IMR-90 (cell line): ENCODE results near the gene PALM2AKAP2. TPM values are rescaled to one million over a fixed set of nuclear protein-coding genes. Genes with fewer than 3 reads are reported as not detected.

Experiments used
- ATAC-seq: fragments of 200-7000 bp; cut with Tn5 transposase; 2 replicates; pipeline ENCODE4 v1.9.1; 2020; ENCODE audit warnings: low read depth, mild to moderate bottlenecking, moderate library complexity
- BruUV-seq: library from RNA; stranded (reverse); fragments of 400-500 nt; replicated peaks from 2 replicates; lab custom pipeline; 2021; lab: Mats Ljungman, UMichigan
- CTCF ChIA-PET: fragments of 300-600 bp; formaldehyde crosslinking; extraction: SDS; loops from one replicate; lab custom pipeline; 2021; ENCODE audit warnings: antibody characterized with exemption; lab: Yijun Ruan, JAX
- POLR2A ChIA-PET: fragments of 300-600 bp; sonication (Branson Sonifier 250); formaldehyde crosslinking; loops from one replicate; lab custom pipeline; 2022; ENCODE audit warnings: antibody characterized with exemption; ENCODE audit not compliant: unreplicated experiment; lab: Charles Lee
- DNase-seq: peaks from one replicate; pipeline ENCODE4 v3.0.0; 2013
- H2AFZ ChIP-seq: replicated peaks from 2 replicates; pipeline ENCODE3; 2013; ENCODE audit warnings: low read length, mild to moderate bottlenecking; ENCODE audit not compliant: poor library complexity
- H2AK5ac ChIP-seq: 2 replicates; pipeline ENCODE4 v1.6.1; 2013; ENCODE audit warnings: low read depth, low read length, inconsistent platforms
- H2AK9ac ChIP-seq: replicated peaks from 2 replicates; pipeline ENCODE3; 2013; ENCODE audit warnings: mild to moderate bottlenecking, low read depth, low read length, moderate library complexity; ENCODE audit not compliant: poor library complexity
- H2BK120ac ChIP-seq: 2 replicates; pipeline ENCODE4 v1.6.1; 2013; ENCODE audit warnings: low read depth, low read length, inconsistent platforms
- H2BK15ac ChIP-seq: 3 replicates; pipeline ENCODE4 v1.6.1; 2013; ENCODE audit warnings: low read depth, low read length, inconsistent platforms
- H2BK20ac ChIP-seq: 2 replicates; pipeline ENCODE4 v1.6.1; 2013; ENCODE audit warnings: low read depth, mild to moderate bottlenecking, inconsistent platforms, low read length, moderate library complexity
- H2BK5ac ChIP-seq: 2 replicates; pipeline ENCODE4 v1.6.1; 2013; ENCODE audit warnings: mild to moderate bottlenecking, low read depth, low read length, inconsistent platforms; ENCODE audit not compliant: poor library complexity, severe bottlenecking
- H3K14ac ChIP-seq: replicated peaks from 2 replicates; pipeline ENCODE4 v1.6.1; 2013; ENCODE audit warnings: low read depth, low read length, inconsistent platforms
- H3K18ac ChIP-seq: 2 replicates; pipeline ENCODE4 v1.6.1; 2013; ENCODE audit warnings: low read depth, low read length, control low read depth
- H3K23ac ChIP-seq: 2 replicates; pipeline ENCODE4 v1.6.1; 2013; ENCODE audit warnings: low read depth, low read length, inconsistent platforms
- H3K27ac ChIP-seq: 2 replicates; pipeline ENCODE4 v1.5.1; 2013; ENCODE audit warnings: mild to moderate bottlenecking, control low read depth, low read length; ENCODE audit not compliant: insufficient read depth
- H3K27me3 ChIP-seq: 2 replicates; pipeline ENCODE4 v1.6.1; 2013; ENCODE audit warnings: low read length; ENCODE audit not compliant: control insufficient read depth, insufficient read depth
- H3K36me3 ChIP-seq: 2 replicates; pipeline ENCODE4 v1.6.1; 2013; ENCODE audit warnings: low read length, mixed read lengths; ENCODE audit not compliant: control insufficient read depth, insufficient read depth
- H3K4ac ChIP-seq: 2 replicates; pipeline ENCODE4 v1.6.1; 2013; ENCODE audit warnings: low read depth, low read length, inconsistent platforms
- H3K4me1 ChIP-seq: 2 replicates; pipeline ENCODE4 v1.6.1; 2013; ENCODE audit warnings: low read length, mixed read lengths; ENCODE audit not compliant: control insufficient read depth, insufficient read depth
- H3K4me2 ChIP-seq: 2 replicates; pipeline ENCODE4 v1.6.1; 2013; ENCODE audit warnings: low read depth, mild to moderate bottlenecking, control low read depth, low read length, moderate library complexity
- H3K4me3 ChIP-seq: 2 replicates; pipeline ENCODE4 v1.5.1; 2013; ENCODE audit warnings: low read depth, mild to moderate bottlenecking, control low read depth, low read length, moderate library complexity; ENCODE audit not compliant: insufficient read depth
- H3K56ac ChIP-seq: 2 replicates; pipeline ENCODE4 v1.6.1; 2013; ENCODE audit warnings: low read length, inconsistent platforms; ENCODE audit not compliant: insufficient read depth; ENCODE audit errors: extremely low read depth
- H3K79me1 ChIP-seq, 2 experiments: 2 replicates each; pipeline ENCODE4 v1.6.1; 2013; ENCODE audit warnings: low read length in 2 of 2, inconsistent platforms in 1 of 2, low read depth in 1 of 2
- H3K9ac ChIP-seq: 2 replicates; pipeline ENCODE4 v1.6.1; 2013; ENCODE audit warnings: low read depth, low read length, control low read depth
- H3K9me1 ChIP-seq: 2 replicates; pipeline ENCODE4 v1.6.1; 2013; ENCODE audit warnings: low read length, inconsistent platforms; ENCODE audit not compliant: insufficient read depth
- H3K9me3 ChIP-seq: 2 replicates; pipeline ENCODE4 v1.6.1; 2013; ENCODE audit warnings: low read length; ENCODE audit not compliant: control insufficient read depth, insufficient read depth
- H4K20me1 ChIP-seq: 2 replicates; pipeline ENCODE4 v1.6.1; 2013; ENCODE audit warnings: low read length, inconsistent platforms; ENCODE audit not compliant: insufficient read depth
- H4K5ac ChIP-seq: 2 replicates; pipeline ENCODE4 v1.6.1; 2013; ENCODE audit warnings: mild to moderate bottlenecking, low read depth, low read length, control low read depth
- H4K8ac ChIP-seq, 2 experiments: 2 replicates each; pipeline ENCODE4 v1.6.1; 2013; ENCODE audit warnings: low read depth in 2 of 2, low read length in 2 of 2, control low read depth in 1 of 2, inconsistent platforms in 1 of 2
- H4K91ac ChIP-seq: 2 replicates; pipeline ENCODE4 v1.6.1; 2013; ENCODE audit warnings: low read depth, low read length, inconsistent platforms; ENCODE audit not compliant: insufficient read depth
- BHLHE40 ChIP-seq: fragments of 150-350 bp; IDR thresholded peaks from 2 replicates; pipeline ENCODE4 v1.6.1; 2016; ENCODE audit warnings: mild to moderate bottlenecking, low read depth, low read length
- CHD1 ChIP-seq: IDR thresholded peaks from 2 replicates; pipeline ENCODE4 v1.6.1; 2012; ENCODE audit warnings: low read depth, low read length, improper control_type of control experiment
- FOS ChIP-seq: fragments of 150-350 bp; IDR thresholded peaks from 2 replicates; pipeline ENCODE4 v1.6.1; 2016; ENCODE audit warnings: low read depth, low read length
- MAFK ChIP-seq: IDR thresholded peaks from 2 replicates; pipeline ENCODE4 v1.6.1; 2012; ENCODE audit warnings: low read depth, low read length, improper control_type of control experiment
- WGBS, 2 experiments: methylation state at CpG; one replicate each; pipeline versions ENCODE4 v1.1.5 to v1.1.7; 2013; ENCODE audit warnings: missing lambda C conversion rate in 2 of 2; ENCODE audit not compliant: insufficient read length in 1 of 2; ENCODE audit errors: extremely low coverage in 2 of 2; 5-methylcytosine and 5-hydroxymethylcytosine counted together
- dilution Hi-C: fragments of 300-500 bp; cut with HindIII; formaldehyde crosslinking; loops from one replicate; pipeline ENCODE4 v1.14.3; 2018; ENCODE audit warnings: low sequenced_read_pairs; ENCODE audit not compliant: unreplicated experiment
- in situ Hi-C: fragments of 300-500 bp; cut with MboI; formaldehyde crosslinking; loops from 3 replicates; pipeline ENCODE4 v1.14.3; 2019; ENCODE audit warnings: low sequenced_read_pairs, inconsistent platforms, mixed read lengths
- intact Hi-C: fragments of 100-400 bp; cut with micrococcal nuclease; formaldehyde crosslinking; loops from 2 replicates; pipeline ENCODE4 v1.10.0; 2022
- polyA plus RNA-seq, 3 experiments: library from polyadenylated mRNA; depleted of rRNA; stranded (reverse); fragments of >200 nt; gene quantifications; 2 replicates each; pipeline ENCODE4 v1.2.3, GENCODE V29; 2012; ENCODE audit warnings: low replicate concordance in 1 of 3
- total RNA-seq: library from RNA; depleted of rRNA; stranded (reverse); fragments of >200 nt; gene quantifications from 2 replicates; pipeline ENCODE4 v1.2.3, GENCODE V29; 2012

Gene PALM2AKAP2
- total and polyA plus RNA-seq, 2 of the 4 experiments (the other 2 are of a cell fraction) = 3.2 to 14.2 TPM

DNA sequence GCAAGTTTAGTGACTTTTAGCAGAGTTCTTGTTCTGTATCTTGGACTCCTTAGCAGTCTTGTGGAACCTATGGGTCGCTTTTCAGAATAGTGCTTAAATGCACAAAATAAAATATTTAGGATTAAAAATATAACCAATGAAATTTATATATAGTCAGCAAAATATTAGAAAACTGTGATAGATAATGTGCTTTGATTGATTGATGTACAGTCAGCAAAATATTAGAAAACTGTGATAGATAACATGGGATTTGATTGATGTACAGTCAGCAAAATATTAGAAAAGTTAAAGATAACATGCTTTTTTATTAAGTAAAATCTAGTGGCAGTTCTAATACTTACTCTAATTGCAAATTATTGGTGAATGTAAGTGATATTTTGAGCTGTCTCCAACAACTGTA, 16.1 kb downstream of the PALM2AKAP2 start:
- no peak overlapping the region for H3K56ac ChIP-seq
- no peak overlapping the region for H4K91ac ChIP-seq
- 0 out of 3 replicates have a peak overlapping the region, but pooled peaks have one; percentile 51 for H2BK15ac ChIP-seq
- H4K20me1 ChIP-seq = peaks cover 14% of the 10 kb centered on the region; the same call in 1 of the 2 replicates
- H3K4ac ChIP-seq = no peak overlapping the region
- in situ Hi-C loops (no loop called here), dilution Hi-C loops (no loop called here), intact Hi-C loops (no loop called here)
- H4K5ac ChIP-seq = no peak overlapping the region
- no peak overlapping the region for H2AK9ac ChIP-seq
- no peaks in the 10 kb centered on the region for H3K27me3 ChIP-seq
- ATAC-seq (no peak), DNase-seq (no peak)
- no peak overlapping the region for H2BK20ac ChIP-seq
- no peak overlapping the region for H2AFZ ChIP-seq
- no peak overlapping the region; the same call in 1 of the 2 replicates for H3K14ac ChIP-seq
- H3K4me3 ChIP-seq = no peak overlapping the region
- BruUV-seq = no TSS peak
- H4K8ac ChIP-seq = peak overlapping the region in 1 of 2 experiments; percentile 17; a peak in 1 of 4 replicates
- no peak overlapping the region for H2BK5ac ChIP-seq
- no peak overlapping the region for H3K9ac ChIP-seq
- ChIA-PET POLR2A (no interaction called here), CTCF (no interaction called here)
- no peaks in the 10 kb centered on the region for H3K36me3 ChIP-seq
- no CpG with 5 or more reads among the region's 1 CpG for WGBS, 2 experiments
- no peak overlapping the region; the same call in 1 of the 2 replicates for H2AK5ac ChIP-seq
- H3K79me1 ChIP-seq = peaks cover 38 to 77% of the 10 kb centered on the region in 2 experiments
- peaks cover 37% of the 10 kb centered on the region for H3K9me1 ChIP-seq
- peak; percentile 96 for TF ChIP-seq MAFK
- no peak for TF ChIP-seq BHLHE40
- TF ChIP-seq CHD1 = no peak
- no peak for TF ChIP-seq FOS
- H2BK120ac ChIP-seq = no peak overlapping the region
- H3K23ac ChIP-seq = 0 out of 2 replicates have a peak overlapping the region, but pooled peaks have one; percentile 23
- H3K18ac ChIP-seq = no peak overlapping the region
- no peak overlapping the region for H3K27ac ChIP-seq
- H3K4me2 ChIP-seq = no peak overlapping the region
- peaks cover 27% of the 10 kb centered on the region for H3K4me1 ChIP-seq
- no peaks in the 10 kb centered on the region for H3K9me3 ChIP-seq
